Progenitor cell of endocrine pancreas (in vitro differentiated cells): ENCODE results near the gene USH1C. TPM values are rescaled to one million over a fixed set of nuclear protein-coding genes. Genes with fewer than 3 reads are reported as not detected.

Experiments used
- DNase-seq: peaks from one replicate; pipeline ENCODE4 v3.0.0; 2021; ENCODE audit warnings: low spot score; ENCODE audit not compliant: unreplicated experiment
- H3K27ac Mint-ChIP-seq: 2 replicates; pipeline ENCODE4 v1.8.0; 2021; ENCODE audit warnings: mild to moderate bottlenecking, moderate library complexity, mixed read lengths
- H3K27me3 Mint-ChIP-seq: 2 replicates; pipeline ENCODE4 v1.8.0; 2021; ENCODE audit warnings: mixed read lengths
- H3K36me3 Mint-ChIP-seq: 2 replicates; pipeline ENCODE4 v1.8.0; 2022; ENCODE audit warnings: mixed read lengths; ENCODE audit not compliant: insufficient read depth
- H3K4me1 Mint-ChIP-seq: 2 replicates; pipeline ENCODE4 v1.8.0; 2021; ENCODE audit warnings: low read depth, mixed read lengths
- H3K4me3 Mint-ChIP-seq: 2 replicates; pipeline ENCODE4 v1.8.0; 2021; ENCODE audit warnings: low read depth, mild to moderate bottlenecking, moderate library complexity, mixed read lengths
- H3K9me3 Mint-ChIP-seq: 2 replicates; pipeline ENCODE4 v1.8.0; 2021; ENCODE audit warnings: low read depth, mixed read lengths
- total RNA-seq: library from RNA; stranded (reverse); gene quantifications from 2 replicates; pipeline ENCODE4 v1.2.1, GENCODE V29; 2021
- TF ChIP-seq, protein P1 (sequence below): fragments of 200-600 bp; sonication (generic); IDR thresholded peaks from one replicate; pipeline ENCODE4 v1.5.0; 2021; ENCODE audit warnings: antibody characterized with exemption, mild to moderate bottlenecking; ENCODE audit not compliant: unreplicated experiment

The USH1C gene
- total RNA-seq, 1 donor from 2014 or later: 15.8 TPM

GRCh38 chr11:17556999-17557398 is 12.8 kb upstream of the USH1C start:
- H3K9me3 Mint-ChIP-seq: no peaks in the 10 kb centered on the region
- peaks cover 41% of the 10 kb centered on the region for H3K27me3 Mint-ChIP-seq
- DNase-seq: no peak
- TF ChIP-seq, protein P1, sequence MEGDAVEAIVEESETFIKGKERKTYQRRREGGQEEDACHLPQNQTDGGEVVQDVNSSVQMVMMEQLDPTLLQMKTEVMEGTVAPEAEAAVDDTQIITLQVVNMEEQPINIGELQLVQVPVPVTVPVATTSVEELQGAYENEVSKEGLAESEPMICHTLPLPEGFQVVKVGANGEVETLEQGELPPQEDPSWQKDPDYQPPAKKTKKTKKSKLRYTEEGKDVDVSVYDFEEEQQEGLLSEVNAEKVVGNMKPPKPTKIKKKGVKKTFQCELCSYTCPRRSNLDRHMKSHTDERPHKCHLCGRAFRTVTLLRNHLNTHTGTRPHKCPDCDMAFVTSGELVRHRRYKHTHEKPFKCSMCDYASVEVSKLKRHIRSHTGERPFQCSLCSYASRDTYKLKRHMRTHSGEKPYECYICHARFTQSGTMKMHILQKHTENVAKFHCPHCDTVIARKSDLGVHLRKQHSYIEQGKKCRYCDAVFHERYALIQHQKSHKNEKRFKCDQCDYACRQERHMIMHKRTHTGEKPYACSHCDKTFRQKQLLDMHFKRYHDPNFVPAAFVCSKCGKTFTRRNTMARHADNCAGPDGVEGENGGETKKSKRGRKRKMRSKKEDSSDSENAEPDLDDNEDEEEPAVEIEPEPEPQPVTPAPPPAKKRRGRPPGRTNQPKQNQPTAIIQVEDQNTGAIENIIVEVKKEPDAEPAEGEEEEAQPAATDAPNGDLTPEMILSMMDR: no peak
- no peak overlapping the region for H3K27ac Mint-ChIP-seq
- H3K36me3 Mint-ChIP-seq: no peaks in the 10 kb centered on the region
- H3K4me1 Mint-ChIP-seq: no peaks in the 10 kb centered on the region
- H3K4me3 Mint-ChIP-seq: no peak overlapping the region

DNA sequence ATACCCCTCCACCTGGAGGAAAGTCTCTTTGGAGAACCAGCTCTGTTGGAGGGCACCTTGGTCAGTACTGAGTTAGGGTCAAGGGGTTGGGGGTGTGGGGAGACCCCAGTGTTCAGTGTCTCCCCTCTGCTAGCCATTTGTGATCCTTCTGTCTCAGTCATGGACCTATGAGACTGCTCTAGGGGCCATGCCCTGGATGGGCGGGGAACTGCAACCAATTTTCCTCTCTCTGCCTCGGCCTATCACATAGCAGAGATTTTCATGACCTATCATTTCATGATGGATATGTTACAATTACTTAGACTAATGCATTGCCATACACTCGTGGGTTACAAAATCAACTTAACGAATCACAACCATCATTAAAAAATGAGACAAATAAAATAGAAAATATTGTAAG is 10.3 kb upstream of the USH1C start:
- Mint-ChIP-seq H3K4me3 (no peak overlapping the region), H3K27me3 (peaks cover 33% of the 10 kb centered on the region), H3K4me1 (no peaks in the 10 kb centered on the region), H3K9me3 (no peaks in the 10 kb centered on the region), H3K27ac (no peak overlapping the region), H3K36me3 (no peaks in the 10 kb centered on the region)
- TF ChIP-seq, protein P1: no peak
- DNase-seq: no peak

DNA sequence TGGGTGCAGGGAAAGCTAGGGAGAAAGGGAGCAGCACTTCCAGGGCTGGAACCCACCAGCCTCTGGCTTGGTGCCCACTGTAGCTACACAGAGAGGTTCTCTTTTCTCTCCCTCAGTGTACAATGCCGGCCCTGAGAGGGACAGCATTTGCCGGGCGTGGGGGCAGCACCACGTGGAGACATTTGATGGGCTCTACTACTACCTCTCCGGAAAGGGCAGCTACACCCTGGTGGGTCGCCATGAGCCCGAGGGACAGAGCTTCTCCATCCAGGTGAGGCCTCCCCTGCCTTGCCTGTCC is 9.0 kb upstream of the USH1C start:
- TF ChIP-seq, protein P1: no peak
- Mint-ChIP-seq H3K36me3 (no peaks in the 10 kb centered on the region), H3K27me3 (peaks cover 32% of the 10 kb centered on the region), H3K4me3 (no peak overlapping the region), H3K9me3 (no peaks in the 10 kb centered on the region), H3K4me1 (no peaks in the 10 kb centered on the region), H3K27ac (no peak overlapping the region)
- DNase-seq: no peak

DNA sequence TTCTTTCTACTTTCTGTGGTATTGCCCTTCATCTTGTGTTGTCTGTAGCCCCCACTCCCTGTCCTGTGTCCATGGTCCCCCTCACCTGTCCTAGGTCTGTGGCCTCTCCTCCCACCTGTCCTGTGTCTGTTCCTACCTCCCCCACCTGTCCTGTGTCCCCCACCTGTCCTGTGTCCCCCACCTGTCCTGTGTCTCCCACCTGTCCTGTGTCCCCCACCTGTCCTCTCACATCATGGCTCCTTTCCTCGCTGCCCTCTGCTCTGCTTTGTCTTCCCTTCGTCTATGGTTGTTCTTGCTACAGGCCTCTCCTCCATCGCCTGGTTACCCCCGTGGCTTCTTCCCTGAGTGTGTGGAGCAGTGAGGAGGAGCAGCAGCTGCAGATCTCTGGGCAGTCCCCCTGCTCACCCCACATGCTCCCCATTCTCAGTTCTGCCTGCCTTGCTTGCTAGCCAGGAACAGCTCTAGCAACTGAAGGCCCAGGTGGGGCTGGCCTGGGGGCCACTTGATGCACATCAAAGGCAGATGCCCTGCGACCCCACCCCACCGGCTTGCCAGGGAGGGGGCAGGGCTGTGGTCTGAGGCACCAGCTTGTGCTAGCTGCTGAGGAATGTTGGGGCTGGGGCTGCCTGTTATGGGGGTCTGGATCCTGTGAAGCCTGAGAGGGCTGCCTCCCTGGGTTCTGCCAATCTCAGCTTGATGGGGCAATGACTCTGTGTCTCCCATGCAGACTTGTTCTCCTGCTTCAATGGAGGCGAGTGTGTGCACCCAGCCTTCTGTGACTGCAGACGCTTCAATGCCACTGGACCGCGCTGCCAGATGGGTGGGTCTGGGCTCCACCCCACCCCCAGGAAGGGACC is 8.4 kb upstream of the USH1C start:
- no peaks in the 10 kb centered on the region for H3K36me3 Mint-ChIP-seq
- no peak overlapping the region for H3K27ac Mint-ChIP-seq
- no peaks in the 10 kb centered on the region for H3K9me3 Mint-ChIP-seq
- TF ChIP-seq, protein P1: no peak
- H3K4me3 Mint-ChIP-seq: no peak overlapping the region
- peaks cover 33% of the 10 kb centered on the region for H3K27me3 Mint-ChIP-seq
- DNase-seq: no peak
- peaks cover under 1% of the 10 kb centered on the region for H3K4me1 Mint-ChIP-seq

DNA sequence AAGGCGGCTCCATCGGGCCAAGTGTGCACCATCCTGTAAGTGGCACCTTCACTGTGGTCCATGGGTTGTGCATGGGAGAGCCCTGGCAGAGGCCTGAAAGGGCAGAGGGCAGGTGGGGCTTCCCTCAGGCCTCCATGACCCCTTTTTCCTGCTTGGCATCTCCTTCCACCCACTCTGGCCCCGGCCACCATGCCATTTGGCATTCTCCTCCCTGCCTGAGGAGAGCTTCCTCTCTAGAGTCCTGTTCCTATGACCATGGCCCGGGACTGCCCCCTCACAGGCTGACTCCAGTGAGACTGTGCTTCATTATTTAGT is 7.8 kb upstream of the USH1C start:
- Mint-ChIP-seq H3K4me1 (peaks cover 6% of the 10 kb centered on the region), H3K27me3 (peaks cover 36% of the 10 kb centered on the region), H3K4me3 (no peak overlapping the region), H3K36me3 (no peaks in the 10 kb centered on the region), H3K27ac (no peak overlapping the region), H3K9me3 (no peaks in the 10 kb centered on the region)
- TF ChIP-seq, protein P1: no peak
- no peak for DNase-seq
